ENCODE results near the gene LEAP2. TPM values are rescaled to one million over a fixed set of nuclear protein-coding genes. Genes with fewer than 3 reads are reported as not detected.

The LEAP2 gene
- total and polyA plus RNA-seq, 2 donors (not counting 1 experiment from before 2014, with no cell fraction given), result 2.2 to 5.4 TPM

DNA sequence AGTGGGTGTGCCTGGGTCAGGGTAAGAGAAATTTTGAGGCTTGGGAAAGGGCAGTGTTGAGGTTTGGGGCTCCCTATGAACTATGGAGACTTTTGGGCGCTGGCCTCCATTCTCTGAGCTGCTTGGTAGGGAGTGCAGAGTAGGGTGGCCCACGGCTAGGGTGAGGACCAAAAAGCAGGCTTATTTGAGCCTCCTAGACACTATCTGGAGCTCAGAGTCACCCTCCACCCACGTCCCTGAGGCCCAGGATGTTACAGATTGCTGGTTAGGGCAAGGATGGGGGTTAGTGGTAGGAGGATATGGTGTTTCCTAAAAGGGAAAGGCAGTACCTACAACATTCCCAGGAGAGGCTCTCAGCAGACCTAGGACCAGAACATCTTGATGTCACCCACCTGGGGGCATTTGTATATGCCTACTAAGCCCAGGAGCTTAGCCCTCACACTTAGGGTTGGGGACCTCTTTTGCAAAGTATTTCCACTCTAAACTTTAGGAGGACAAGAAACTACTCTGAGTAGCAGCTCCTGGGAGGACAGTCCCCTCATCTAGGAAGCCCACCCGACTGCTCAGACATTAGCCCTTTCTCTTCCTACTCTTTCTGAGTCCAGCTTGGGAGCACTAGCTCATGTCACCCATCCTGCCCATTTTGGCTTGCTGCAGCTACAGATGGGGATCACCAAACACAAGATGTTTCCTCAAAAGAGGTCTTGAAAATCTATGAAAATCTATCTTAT is 45.4 kb upstream of the LEAP2 start:
- Histone ChIP-seq H3K4me2 (replicated peaks; ENCODE audit: low read depth, low read length, poor library complexity, severe bottlenecking) (no peak overlapping the region), H3K4me3 (ENCODE audit: control extremely low read depth in 1 of 5, extremely low read depth in 1 of 5, insufficient read depth in 1 of 5, low read depth in 2 of 5, low read length in 4 of 5) (no peak overlapping the region), H3K27me3 (replicated peaks in 1 of 4; ENCODE audit: control extremely low read depth in 1 of 4, control insufficient read depth in 3 of 4, insufficient read depth in 4 of 4, low read length in 3 of 4) (peaks cover 0 to 71% (median 44%) of the 10 kb centered on the region in 4 experiments), H3K9me3 (ENCODE audit: control extremely low read depth in 1 of 3, control insufficient read depth in 2 of 3, insufficient read depth in 1 of 3, low read length in 2 of 3) (peaks cover 0 to 7% (median 0%) of the 10 kb centered on the region in 3 donors), H3K4me1 (ENCODE audit: control insufficient read depth in 2 of 2, insufficient read depth in 2 of 2, low read length in 2 of 2) (peaks cover 26 to 41% of the 10 kb centered on the region in 2 donors), H3K27ac (ENCODE audit: low read length in 2 of 2) (no peak overlapping the region), H3K9ac (ENCODE audit: low read length) (no peak overlapping the region), H4K20me1 (ENCODE audit: control insufficient read depth, insufficient read depth, low read length, poor library complexity, severe bottlenecking) (no peaks in the 10 kb centered on the region), H3K79me2 (ENCODE audit: control insufficient read depth, insufficient read depth, low read length) (no peaks in the 10 kb centered on the region), H2AFZ (ENCODE audit: insufficient read depth, low read depth, low read length, poor library complexity, severe bottlenecking) (no peak overlapping the region), H3K36me3 (replicated peaks in 1 of 2; ENCODE audit: control extremely low read depth in 1 of 2, control insufficient read depth in 1 of 2, extremely low read depth in 1 of 2, insufficient read depth in 2 of 2, low read length in 1 of 2) (no peaks in the 10 kb centered on the region)
- Mint-ChIP-seq H3K9me3 (ENCODE audit: insufficient read depth) (no peaks in the 10 kb centered on the region), H3K4me1 (peaks cover 19% of the 10 kb centered on the region), H3K27me3 (peaks cover 30% of the 10 kb centered on the region), H3K27ac (no peak overlapping the region), H3K4me3 (peak overlapping the region; percentile 93)
- CTCF ChIA-PET, result interaction anchor here (0.5 to 7.4 kb wide), 11 partner anchors 8 to 442 kb away, joined by 3 to 75 read pairs (median 6); partner anchors contain the start of gene SOWAHA
- DNase-seq, result peak; percentile 12
- intact Hi-C loops (cut with micrococcal nuclease), result no loop called here
- POLR2A ChIA-PET, result no interaction called here
- WGBS (ENCODE audit: insufficient coverage), result 92% methylated on average over 2 of the region's 4 CpGs
- no peak for ATAC-seq (ENCODE audit: low read depth)
- TF ChIP-seq, protein P1, sequence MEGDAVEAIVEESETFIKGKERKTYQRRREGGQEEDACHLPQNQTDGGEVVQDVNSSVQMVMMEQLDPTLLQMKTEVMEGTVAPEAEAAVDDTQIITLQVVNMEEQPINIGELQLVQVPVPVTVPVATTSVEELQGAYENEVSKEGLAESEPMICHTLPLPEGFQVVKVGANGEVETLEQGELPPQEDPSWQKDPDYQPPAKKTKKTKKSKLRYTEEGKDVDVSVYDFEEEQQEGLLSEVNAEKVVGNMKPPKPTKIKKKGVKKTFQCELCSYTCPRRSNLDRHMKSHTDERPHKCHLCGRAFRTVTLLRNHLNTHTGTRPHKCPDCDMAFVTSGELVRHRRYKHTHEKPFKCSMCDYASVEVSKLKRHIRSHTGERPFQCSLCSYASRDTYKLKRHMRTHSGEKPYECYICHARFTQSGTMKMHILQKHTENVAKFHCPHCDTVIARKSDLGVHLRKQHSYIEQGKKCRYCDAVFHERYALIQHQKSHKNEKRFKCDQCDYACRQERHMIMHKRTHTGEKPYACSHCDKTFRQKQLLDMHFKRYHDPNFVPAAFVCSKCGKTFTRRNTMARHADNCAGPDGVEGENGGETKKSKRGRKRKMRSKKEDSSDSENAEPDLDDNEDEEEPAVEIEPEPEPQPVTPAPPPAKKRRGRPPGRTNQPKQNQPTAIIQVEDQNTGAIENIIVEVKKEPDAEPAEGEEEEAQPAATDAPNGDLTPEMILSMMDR (IDR thresholded peaks at IDR 0.05), result no peak
- TF ChIP-seq EZH2 (IDR thresholded peaks at IDR 0.05; ENCODE audit: borderline replicate concordance, insufficient read depth, low read depth, low read length, poor library complexity, severe bottlenecking), result no peak
